WTC11 (cell line): ENCODE data around the gene TRIM44.

Experiments
- CREM ChIP-seq: sonication (generic); formaldehyde crosslinking; IDR thresholded peaks from 2 replicates; pipeline ENCODE4 v1.8.1; 2022; ENCODE audit warnings: mild to moderate bottlenecking, missing genetic modification reagents, moderate library complexity
- MAX ChIP-seq: sonication (generic); formaldehyde crosslinking; IDR thresholded peaks from 2 replicates; pipeline ENCODE4 v1.8.0; 2022; ENCODE audit warnings: mild to moderate bottlenecking, missing genetic modification reagents
- MXD4 ChIP-seq: fragments of 250-450 bp; sonication (Bioruptor Pico); IDR thresholded peaks from 2 replicates; pipeline ENCODE4 v1.8.0; 2021; ENCODE audit warnings: mild to moderate bottlenecking, moderate library complexity, borderline replicate concordance
- NFYB ChIP-seq: sonication (generic); formaldehyde crosslinking; conservative IDR thresholded peaks from 2 replicates; pipeline ENCODE4 v1.8.0; 2022; ENCODE audit warnings: low read depth, missing genetic modification reagents
- SP1 ChIP-seq: sonication (generic); formaldehyde crosslinking; conservative IDR thresholded peaks from 2 replicates; pipeline ENCODE4 v1.8.1; 2022; ENCODE audit warnings: missing genetic modification reagents
- TCF7 ChIP-seq: sonication (generic); formaldehyde crosslinking; IDR thresholded peaks from 2 replicates; pipeline ENCODE4 v1.8.0; 2022; ENCODE audit warnings: mild to moderate bottlenecking, low read depth, missing genetic modification reagents, moderate library complexity
- USF2 ChIP-seq: sonication (generic); formaldehyde crosslinking; IDR thresholded peaks from 2 replicates; pipeline ENCODE4 v1.8.1; 2023; ENCODE audit warnings: mild to moderate bottlenecking, missing genetic modification reagents, moderate library complexity
- ZBTB21 ChIP-seq: sonication (generic); formaldehyde crosslinking; IDR thresholded peaks from 2 replicates; pipeline ENCODE4 v1.8.1; 2023; ENCODE audit warnings: mild to moderate bottlenecking, missing genetic modification reagents, borderline replicate concordance
- ZNF423 ChIP-seq: fragments of 250-450 bp; sonication (Bioruptor Pico); IDR thresholded peaks from 2 replicates; pipeline ENCODE4 v2.1.2; 2022; ENCODE audit warnings: mild to moderate bottlenecking, moderate library complexity
- TF ChIP-seq, protein P1 (sequence below): fragments of 200-600 bp; IDR thresholded peaks from 2 replicates; pipeline ENCODE4 v1.8.0; 2022; ENCODE audit warnings: antibody characterized with exemption
- TF ChIP-seq, protein P2 (sequence below): sonication (generic); formaldehyde crosslinking; conservative IDR thresholded peaks from 2 replicates; pipeline ENCODE4 v1.8.1; 2022; ENCODE audit warnings: mild to moderate bottlenecking, missing genetic modification reagents

- TF ChIP-seq USF2 (CRISPR knock-in tag) (no peak), ZNF423 (CRISPR knock-in tag) (no peak), TCF7 (CRISPR knock-in tag) (no peak), NFYB (CRISPR knock-in tag) (no peak), MXD4 (CRISPR knock-in tag) (no peak), MAX (CRISPR knock-in tag) (no peak), SP1 (no peak), CREM (CRISPR knock-in tag) (no peak), ZBTB21 (CRISPR knock-in tag) (no peak)
- TF ChIP-seq, protein P1, sequence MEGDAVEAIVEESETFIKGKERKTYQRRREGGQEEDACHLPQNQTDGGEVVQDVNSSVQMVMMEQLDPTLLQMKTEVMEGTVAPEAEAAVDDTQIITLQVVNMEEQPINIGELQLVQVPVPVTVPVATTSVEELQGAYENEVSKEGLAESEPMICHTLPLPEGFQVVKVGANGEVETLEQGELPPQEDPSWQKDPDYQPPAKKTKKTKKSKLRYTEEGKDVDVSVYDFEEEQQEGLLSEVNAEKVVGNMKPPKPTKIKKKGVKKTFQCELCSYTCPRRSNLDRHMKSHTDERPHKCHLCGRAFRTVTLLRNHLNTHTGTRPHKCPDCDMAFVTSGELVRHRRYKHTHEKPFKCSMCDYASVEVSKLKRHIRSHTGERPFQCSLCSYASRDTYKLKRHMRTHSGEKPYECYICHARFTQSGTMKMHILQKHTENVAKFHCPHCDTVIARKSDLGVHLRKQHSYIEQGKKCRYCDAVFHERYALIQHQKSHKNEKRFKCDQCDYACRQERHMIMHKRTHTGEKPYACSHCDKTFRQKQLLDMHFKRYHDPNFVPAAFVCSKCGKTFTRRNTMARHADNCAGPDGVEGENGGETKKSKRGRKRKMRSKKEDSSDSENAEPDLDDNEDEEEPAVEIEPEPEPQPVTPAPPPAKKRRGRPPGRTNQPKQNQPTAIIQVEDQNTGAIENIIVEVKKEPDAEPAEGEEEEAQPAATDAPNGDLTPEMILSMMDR: no peak
- TF ChIP-seq, protein P2, sequence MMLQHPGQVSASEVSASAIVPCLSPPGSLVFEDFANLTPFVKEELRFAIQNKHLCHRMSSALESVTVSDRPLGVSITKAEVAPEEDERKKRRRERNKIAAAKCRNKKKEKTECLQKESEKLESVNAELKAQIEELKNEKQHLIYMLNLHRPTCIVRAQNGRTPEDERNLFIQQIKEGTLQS (CRISPR knock-in tag): no peak
Observed at GRCh38 chr11:35629511-35629910, 33.1 kb upstream of the TRIM44 start.
